KMS-11 (cell line): Measurements from ENCODE around the gene WDR89.

Experiments used
- H2AFZ ChIP-seq: fragments of 200-600 bp; sonication (generic); 2 replicates; pipeline ENCODE4 v1.6.1; 2016; ENCODE audit warnings: antibody characterized with exemption, mixed run types, low read depth
- H3K27ac ChIP-seq: fragments of 200-600 bp; sonication (generic); 2 replicates; pipeline ENCODE4 v1.6.1; 2016; ENCODE audit warnings: mild to moderate bottlenecking, mixed run types
- H3K27me3 ChIP-seq: fragments of 200-600 bp; sonication (generic); 2 replicates; pipeline ENCODE4 v1.6.1; 2017; ENCODE audit warnings: mild to moderate bottlenecking, low read depth, mixed run types, moderate library complexity; ENCODE audit not compliant: insufficient read depth
- H3K36me3 ChIP-seq: fragments of 200-600 bp; sonication (generic); 2 replicates; pipeline ENCODE4 v1.6.1; 2017; ENCODE audit warnings: mild to moderate bottlenecking, mixed run types; ENCODE audit not compliant: insufficient read depth
- H3K4me1 ChIP-seq: fragments of 200-600 bp; sonication (generic); 2 replicates; pipeline ENCODE4 v1.6.1; 2016; ENCODE audit warnings: mild to moderate bottlenecking, low read depth, mixed run types; ENCODE audit not compliant: poor library complexity, severe bottlenecking
- H3K4me2 ChIP-seq: fragments of 200-600 bp; sonication (generic); 2 replicates; pipeline ENCODE4 v1.7.0; 2016; ENCODE audit warnings: mild to moderate bottlenecking, mixed run types
- H3K4me3 ChIP-seq: fragments of 200-600 bp; sonication (generic); IDR thresholded peaks from 2 replicates; pipeline ENCODE4 v1.6.1; 2017; ENCODE audit warnings: low read depth, low read length, mixed read lengths; ENCODE audit not compliant: insufficient read depth
- H3K79me2 ChIP-seq: fragments of 200-600 bp; sonication (generic); 2 replicates; pipeline ENCODE4 v1.6.1; 2016; ENCODE audit warnings: low read depth, mixed run types; ENCODE audit not compliant: insufficient read depth
- H3K9ac ChIP-seq: fragments of 200-600 bp; sonication (generic); 2 replicates; pipeline ENCODE4 v1.6.1; 2016; ENCODE audit warnings: mild to moderate bottlenecking, mixed run types
- H4K20me1 ChIP-seq: fragments of 200-600 bp; sonication (generic); 2 replicates; pipeline ENCODE4 v1.6.1; 2016; ENCODE audit warnings: mild to moderate bottlenecking, mixed run types; ENCODE audit not compliant: insufficient read depth
- CTCF ChIP-seq: fragments of 200-600 bp; sonication (generic); conservative IDR thresholded peaks from 2 replicates; pipeline ENCODE4 v1.6.1; 2017; ENCODE audit warnings: low read depth, mild to moderate bottlenecking, antibody characterized with exemption, low read length, moderate library complexity, mixed read lengths

Gene WDR89

GRCh38 chr14:63563370-63564026 lies 78.2 kb downstream of the WDR89 start:
- Histone ChIP-seq H3K36me3 (no peaks in the 10 kb centered on the region), H3K79me2 (no peaks in the 10 kb centered on the region), H3K27ac (no peak overlapping the region), H3K9ac (no peak overlapping the region), H4K20me1 (no peaks in the 10 kb centered on the region), H3K27me3 (no peaks in the 10 kb centered on the region), H3K4me1 (no peaks in the 10 kb centered on the region), H2AFZ (no peak overlapping the region), H3K4me3 (no peak overlapping the region), H3K4me2 (no peak overlapping the region)
- no peak for TF ChIP-seq CTCF

- no peak overlapping the region for H3K4me2 ChIP-seq
These were observed 79.3 kb downstream of the WDR89 start for GRCh38 chr14:63562405-63562804.

GRCh38 chr14:63555572-63555971 lies 86.1 kb downstream of the WDR89 start:
- H4K20me1 ChIP-seq, result no peaks in the 10 kb centered on the region
- no peak for TF ChIP-seq CTCF
- H2AFZ ChIP-seq, result no peak overlapping the region
- H3K79me2 ChIP-seq, result no peaks in the 10 kb centered on the region
- no peak overlapping the region for H3K4me3 ChIP-seq
- H3K36me3 ChIP-seq, result no peaks in the 10 kb centered on the region
- H3K27ac ChIP-seq, result no peak overlapping the region
- no peak overlapping the region for H3K9ac ChIP-seq
- no peaks in the 10 kb centered on the region for H3K4me1 ChIP-seq
- no peak overlapping the region for H3K4me2 ChIP-seq
- no peaks in the 10 kb centered on the region for H3K27me3 ChIP-seq

More at GRCh38 chr14:63562405-63562804, 79.3 kb downstream of the WDR89 start:
- H3K4me1 ChIP-seq, result no peaks in the 10 kb centered on the region
- no peaks in the 10 kb centered on the region for H3K27me3 ChIP-seq
- no peak overlapping the region for H2AFZ ChIP-seq
- TF ChIP-seq CTCF, result no peak
- H3K79me2 ChIP-seq, result no peaks in the 10 kb centered on the region
- H3K4me3 ChIP-seq, result no peak overlapping the region
- no peaks in the 10 kb centered on the region for H4K20me1 ChIP-seq
- H3K36me3 ChIP-seq, result no peaks in the 10 kb centered on the region
- H3K9ac ChIP-seq, result no peak overlapping the region
- H3K27ac ChIP-seq, result no peak overlapping the region

GRCh38 chr14:63551332-63551731 lies 90.3 kb downstream of the WDR89 start:
- no peaks in the 10 kb centered on the region for H3K4me1 ChIP-seq
- no peaks in the 10 kb centered on the region for H3K36me3 ChIP-seq
- no peak overlapping the region for H3K9ac ChIP-seq
- no peak overlapping the region for H3K4me2 ChIP-seq
- no peak for TF ChIP-seq CTCF
- no peaks in the 10 kb centered on the region for H3K27me3 ChIP-seq
- no peak overlapping the region for H2AFZ ChIP-seq
- no peaks in the 10 kb centered on the region for H4K20me1 ChIP-seq
- H3K79me2 ChIP-seq, result no peaks in the 10 kb centered on the region
- no peak overlapping the region for H3K4me3 ChIP-seq
- no peak overlapping the region for H3K27ac ChIP-seq
